GM23338 (cell line): Measurements from ENCODE around the gene KRTAP25-1. TPM values are rescaled to one million over a fixed set of nuclear protein-coding genes. Genes with fewer than 3 reads are reported as not detected.

ENCODE experiments used
- ATAC-seq: fragments of 200-7000 bp; cut with Tn5 transposase; 3 replicates; pipeline ENCODE4 v1.9.1; 2020
- DNase-seq: peaks from one replicate; pipeline ENCODE4 v3.0.0-alpha.2; 2015; ENCODE audit warnings: low spot score
- H2AFZ ChIP-seq: fragments of 200-600 bp; sonication (generic); 2 replicates; pipeline ENCODE4 v1.8.0; 2016; ENCODE audit warnings: antibody characterized with exemption, mild to moderate bottlenecking, moderate library complexity
- H3F3A ChIP-seq: fragments of 200-600 bp; sonication (generic); replicated peaks from 2 replicates; pipeline ENCODE4 v1.8.0; 2017; ENCODE audit warnings: antibody characterized with exemption, mixed run types, low read depth
- H3K27ac ChIP-seq: fragments of 200-600 bp; sonication (generic); 2 replicates; pipeline ENCODE4 v1.6.1; 2016; ENCODE audit warnings: low read depth
- H3K27me3 ChIP-seq: fragments of 200-600 bp; sonication (generic); 2 replicates; pipeline ENCODE4 v1.8.0; 2016; ENCODE audit warnings: mild to moderate bottlenecking, mixed run types, moderate library complexity; ENCODE audit not compliant: insufficient read depth
- H3K36me3 ChIP-seq: fragments of 200-600 bp; sonication (generic); 2 replicates; pipeline ENCODE4 v1.8.0; 2016; ENCODE audit warnings: mild to moderate bottlenecking; ENCODE audit not compliant: insufficient read depth
- H3K4me1 ChIP-seq: fragments of 200-600 bp; sonication (generic); 2 replicates; pipeline ENCODE4 v1.8.0; 2016; ENCODE audit warnings: mild to moderate bottlenecking, moderate library complexity; ENCODE audit not compliant: insufficient read depth
- H3K4me2 ChIP-seq: fragments of 200-600 bp; sonication (generic); 2 replicates; pipeline ENCODE4 v1.7.1; 2017; ENCODE audit warnings: mixed run types
- H3K4me3 ChIP-seq: fragments of 200-600 bp; sonication (generic); 2 replicates; pipeline ENCODE4 v1.6.1; 2016; ENCODE audit warnings: mixed run types
- H3K79me2 ChIP-seq: fragments of 200-600 bp; sonication (generic); replicated peaks from 2 replicates; pipeline ENCODE4 v1.8.0; 2017; ENCODE audit warnings: mild to moderate bottlenecking; ENCODE audit not compliant: insufficient read depth
- H3K9me2 ChIP-seq: fragments of 200-600 bp; sonication (generic); 2 replicates; pipeline ENCODE4 v1.8.0; 2017; ENCODE audit not compliant: insufficient read depth
- H4K20me1 ChIP-seq: fragments of 200-600 bp; sonication (generic); replicated peaks from 2 replicates; pipeline ENCODE4 v1.8.0; 2017; ENCODE audit warnings: mild to moderate bottlenecking; ENCODE audit not compliant: insufficient read depth
- H3K27ac Mint-ChIP-seq: 2 replicates; pipeline ENCODE4 v1.8.0; 2020; ENCODE audit warnings: inconsistent platforms, mild to moderate bottlenecking, moderate library complexity, mixed read lengths
- H3K27me3 Mint-ChIP-seq: 3 replicates; pipeline ENCODE4 v1.8.0; 2022; ENCODE audit warnings: low read depth, mild to moderate bottlenecking, moderate library complexity, mixed read lengths, inconsistent platforms; ENCODE audit not compliant: insufficient read depth, poor library complexity
- H3K36me3 Mint-ChIP-seq: 3 replicates; pipeline ENCODE4 v1.8.0; 2021; ENCODE audit warnings: low read depth, mild to moderate bottlenecking, inconsistent platforms, moderate library complexity, mixed read lengths
- H3K4me1 Mint-ChIP-seq: 3 replicates; pipeline ENCODE4 v1.8.0; 2020; ENCODE audit warnings: mild to moderate bottlenecking, inconsistent platforms, mixed read lengths
- H3K4me3 Mint-ChIP-seq: 3 replicates; pipeline ENCODE4 v1.8.0; 2021; ENCODE audit warnings: moderate library complexity, mild to moderate bottlenecking, inconsistent platforms, mixed read lengths
- H3K9me3 Mint-ChIP-seq: 3 replicates; pipeline ENCODE4 v1.8.0; 2020; ENCODE audit warnings: moderate library complexity, mild to moderate bottlenecking, inconsistent platforms, mixed read lengths
- CREB1 ChIP-seq: fragments of 250-450 bp; sonication (Bioruptor Pico); IDR thresholded peaks from 2 replicates; pipeline ENCODE4 v1.5.0; 2020; ENCODE audit warnings: low read depth, mild to moderate bottlenecking, moderate library complexity
- CTCF ChIP-seq, 2 experiments: fragments of 200-600 bp in 1 of 2; sonication (generic) in 1 of 2; conservative IDR thresholded peaks; 2 replicates each; pipeline versions ENCODE4 v1.5.1 to v1.6.1; 2016 to 2017; ENCODE audit warnings: antibody characterized with exemption in 2 of 2, low read depth in 2 of 2, mild to moderate bottlenecking in 2 of 2, moderate library complexity in 1 of 2
- ETS1 ChIP-seq: IDR thresholded peaks from 2 replicates; pipeline ENCODE4 v1.6.1; 2016; ENCODE audit warnings: antibody characterized with exemption
- EZH2 ChIP-seq: fragments of 200-600 bp; sonication (generic); IDR thresholded peaks from one replicate; pipeline ENCODE4 v1.8.0; 2017; ENCODE audit warnings: antibody characterized with exemption, mild to moderate bottlenecking, low read depth; ENCODE audit not compliant: unreplicated experiment
- EZH2phosphoT487 ChIP-seq: fragments of 200-600 bp; sonication (generic); IDR thresholded peaks from one replicate; pipeline ENCODE4 v1.8.1; 2018; ENCODE audit warnings: antibody characterized with exemption; ENCODE audit not compliant: unreplicated experiment
- JUNB ChIP-seq: IDR thresholded peaks from one replicate; pipeline ENCODE4 v1.6.1; 2016; ENCODE audit warnings: antibody characterized with exemption; ENCODE audit not compliant: unreplicated experiment
- POLR2AphosphoS5 ChIP-seq: IDR thresholded peaks from 2 replicates; pipeline ENCODE4 v1.6.1; 2016; ENCODE audit warnings: antibody characterized with exemption, low read depth
- STAT1 ChIP-seq: IDR thresholded peaks from one replicate; pipeline ENCODE4 v1.6.1; 2016; ENCODE audit warnings: antibody characterized with exemption; ENCODE audit not compliant: unreplicated experiment
- ZNF114 ChIP-seq: fragments of 250-450 bp; sonication (Bioruptor Pico); IDR thresholded peaks from 2 replicates; pipeline ENCODE4 v1.5.0; 2020; ENCODE audit warnings: mild to moderate bottlenecking, moderate library complexity
- ZNF331 ChIP-seq: fragments of 250-450 bp; sonication (Bioruptor Pico); IDR thresholded peaks from 2 replicates; pipeline ENCODE4 v1.5.0; 2020; ENCODE audit warnings: low read depth, mild to moderate bottlenecking, moderate library complexity
- ZNF462 ChIP-seq: fragments of 250-450 bp; sonication (Bioruptor Pico); IDR thresholded peaks from 2 replicates; pipeline ENCODE4 v1.5.0; 2020; ENCODE audit warnings: mild to moderate bottlenecking, moderate library complexity
- polyA plus RNA-seq: library from polyadenylated mRNA; unstranded; fragments of >200 nt; fragmentation: Nextera tagmentation; extraction: Ambion mirVana; gene quantifications from 2 replicates; pipeline ENCODE4 v1.2.1, GENCODE V29; 2016
- total RNA-seq: library from RNA; depleted of rRNA; stranded (reverse); fragments of >200 nt; shearing (Covaris generic); gene quantifications from 2 replicates; pipeline ENCODE4 v1.2.3, GENCODE V29; 2014

The KRTAP25-1 gene
- total and polyA plus RNA-seq, 2 experiments from 2014 or later = not detected

GRCh38 chr21:30306884-30307283 is 17.6 kb upstream of the KRTAP25-1 start (continued):
- TF ChIP-seq CTCF (conservative IDR thresholded peaks at IDR 0.05; ENCODE audit: low read depth in 2 of 2) (no peak), POLR2AphosphoS5 (no peak), STAT1 (no peak), ZNF331 (no peak), ETS1 (no peak), ZNF114 (no peak), JUNB (no peak)

- Histone ChIP-seq H3K4me2 (no peak overlapping the region), H2AFZ (no peak overlapping the region), H3K79me2 (no peaks in the 10 kb centered on the region), H3K9me2 (no peaks in the 10 kb centered on the region), H3K4me1 (no peaks in the 10 kb centered on the region), H3K27me3 (no peaks in the 10 kb centered on the region), H3F3A (no peaks in the 10 kb centered on the region), H3K36me3 (no peaks in the 10 kb centered on the region), H4K20me1 (no peaks in the 10 kb centered on the region), H3K27ac (no peak overlapping the region), H3K4me3 (no peak overlapping the region)
- H3K9me3 Mint-ChIP-seq = no peaks in the 10 kb centered on the region
- H3K4me1 Mint-ChIP-seq = no peaks in the 10 kb centered on the region
- no peak overlapping the region for H3K4me3 Mint-ChIP-seq
- no peaks in the 10 kb centered on the region for H3K36me3 Mint-ChIP-seq
- no peak overlapping the region for H3K27ac Mint-ChIP-seq
- H3K27me3 Mint-ChIP-seq = no peaks in the 10 kb centered on the region
- ATAC-seq (no peak), DNase-seq (no peak)
- TF ChIP-seq EZH2 (no peak), EZH2phosphoT487 (no peak), ETS1 (no peak), CTCF (conservative IDR thresholded peaks at IDR 0.05; ENCODE audit: low read depth in 2 of 2) (no peak), ZNF331 (no peak), JUNB (no peak), CREB1 (CRISPR knock-in tag) (no peak), STAT1 (no peak), ZNF462 (CRISPR knock-in tag) (no peak)
Observed at GRCh38 chr21:30305136-30305535, 15.8 kb upstream of the KRTAP25-1 start.
